GM12892 (cell line): ENCODE results near the gene TPM1. TPM values are rescaled to one million over a fixed set of nuclear protein-coding genes. Genes with fewer than 3 reads are reported as not detected.
"Not testable (repeated sequence)": the region's sequence is repeated elsewhere in the genome, so short reads cannot be mapped to it uniquely, and the experiment has no call there.

Experiments
- DNase-seq: peaks from one replicate; pipeline ENCODE4 v3.0.0; 2011; ENCODE audit not compliant: insufficient read length
- FAIRE-seq: peaks from 2 replicates; lab custom pipeline; 2011; peaks lifted over from hg19 to GRCh38; lab: Jason Lieb, UNC
- POLR2A ChIP-seq: IDR thresholded peaks from 2 replicates; pipeline ENCODE4 v1.6.1; 2011; ENCODE audit warnings: low read depth, low read length, control low read depth
- POLR2AphosphoS5 ChIP-seq: IDR thresholded peaks from 2 replicates; pipeline ENCODE4 v1.6.1; 2011; ENCODE audit warnings: low read depth, low read length, control low read depth
- TAF1 ChIP-seq: IDR thresholded peaks from 2 replicates; pipeline ENCODE4 v1.6.1; 2011; ENCODE audit warnings: low read depth, mild to moderate bottlenecking, control low read depth, low read length, borderline replicate concordance
- polyA plus RNA-seq: library from polyadenylated mRNA; unstranded; fragments of >200 nt; gene quantifications from one replicate; pipeline ENCODE4 v1.2.1, GENCODE V29; 2012; ENCODE audit warnings: missing spikeins, inconsistent platforms; ENCODE audit not compliant: missing spikeins

TPM1 gene
- polyA plus RNA-seq: 1.4 TPM

- TF ChIP-seq TAF1: no peak
- no peak for DNase-seq
- no peak for FAIRE-seq
These were observed at the start of gene TPM1 for GRCh38 chr15:63041974-63042876. TPM1 (plus strand) TSS chr15:63042747; CDS start chr15:63042830, 83 bp downstream.

GRCh38 chr15:62993066-62993465 lies 49.5 kb upstream of the TPM1 start:
- TF ChIP-seq POLR2A (no peak), TAF1 (no peak), POLR2AphosphoS5 (no peak)
- FAIRE-seq: no peak
- no peak for DNase-seq

- DNase-seq, FAIRE-seq: not testable (repeated sequence)
These were observed 48.9 kb upstream of the TPM1 start for GRCh38 chr15:62993632-62994031.

DNA sequence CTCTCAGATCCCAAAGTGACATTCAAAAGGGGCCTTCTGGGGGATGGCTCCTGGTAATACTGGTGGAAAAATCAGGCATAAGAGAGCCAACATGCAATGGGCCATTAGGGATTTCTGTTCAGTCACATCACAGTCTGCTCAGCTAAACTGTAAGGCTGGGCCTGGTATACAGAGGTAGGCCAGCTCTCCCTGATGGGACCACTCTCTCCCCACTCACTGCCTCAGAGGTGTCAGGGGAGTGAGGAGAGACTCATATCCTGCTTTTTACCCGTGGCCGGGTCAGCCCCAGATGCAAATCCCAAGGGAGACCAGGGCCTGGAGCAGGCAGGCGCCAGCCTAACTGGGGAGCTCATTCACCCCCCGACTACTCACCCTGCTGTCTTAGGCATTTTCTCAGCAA lies 48.1 kb upstream of the TPM1 start:
- TF ChIP-seq TAF1 (no peak), POLR2AphosphoS5 (no peak), POLR2A (no peak)
- no peak for FAIRE-seq
- DNase-seq: no peak

DNA sequence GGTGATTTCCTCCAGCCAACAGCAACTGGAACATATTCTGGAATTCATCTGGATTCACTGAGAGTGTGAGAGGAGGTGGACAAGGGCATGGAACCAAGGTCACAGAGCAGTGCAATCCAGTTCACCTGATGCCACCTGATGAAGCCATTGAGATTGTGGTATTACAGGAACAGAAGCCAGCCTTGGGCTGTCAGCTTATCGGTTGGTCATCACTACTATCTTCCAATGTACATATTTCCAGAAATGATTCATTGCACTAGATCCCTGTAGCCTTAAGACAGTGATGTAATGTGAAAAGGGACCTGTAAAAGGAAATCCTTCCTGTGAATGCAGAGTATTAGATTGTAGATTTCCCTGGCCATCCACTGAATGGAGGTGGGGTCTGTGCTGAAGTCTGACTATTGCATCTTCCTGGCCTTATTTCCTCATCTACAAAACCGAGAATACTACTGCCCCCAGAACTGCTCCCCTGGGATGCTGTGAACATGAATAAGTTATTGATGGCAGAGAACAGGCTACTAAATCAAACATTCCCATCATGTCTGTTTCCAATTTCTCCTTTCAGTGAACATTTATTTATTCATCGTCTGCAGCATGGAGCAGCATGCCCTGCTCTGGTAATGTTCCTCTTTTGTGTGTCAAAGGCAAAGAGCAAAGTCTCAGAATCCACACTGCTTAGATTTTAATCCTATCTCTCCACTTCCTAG lies 47.4 kb upstream of the TPM1 start:
- FAIRE-seq (no peak), DNase-seq (no peak)
- TF ChIP-seq TAF1 (no peak), POLR2AphosphoS5 (no peak), POLR2A (no peak)

DNA sequence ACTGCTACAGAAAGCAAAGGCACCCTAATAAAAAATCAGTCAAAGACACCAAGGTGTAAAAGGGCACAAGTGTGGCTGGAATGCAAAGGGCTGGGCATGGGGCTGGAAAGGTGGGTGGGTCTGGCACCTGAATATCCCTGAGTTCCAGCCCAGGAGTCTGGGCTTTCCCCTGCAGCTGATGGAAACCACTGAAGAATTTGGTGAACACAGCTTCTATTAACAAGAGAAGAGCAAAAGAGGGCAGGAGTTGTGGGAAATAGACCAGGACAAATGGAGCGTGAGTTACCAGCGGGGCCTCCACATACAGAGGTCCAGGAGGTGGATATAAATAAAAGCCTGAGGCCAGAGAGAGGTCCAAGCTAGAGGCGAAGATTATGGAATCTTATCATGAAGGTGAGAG lies 45.1 kb upstream of the TPM1 start:
- TF ChIP-seq POLR2AphosphoS5 (no peak), TAF1 (no peak), POLR2A (no peak)
- FAIRE-seq: no peak
- DNase-seq: no peak

GRCh38 chr15:62998262-62998890 lies 44.2 kb upstream of the TPM1 start:
- no peak for TF ChIP-seq POLR2AphosphoS5
- FAIRE-seq (no peak), DNase-seq (no peak)

- TF ChIP-seq POLR2AphosphoS5 (no peak), POLR2A (no peak), TAF1 (no peak)
- FAIRE-seq: no peak
These were observed 43.4 kb upstream of the TPM1 start for GRCh38 chr15:62999178-62999577.

GRCh38 chr15:62999923-63000561 lies 42.5 kb upstream of the TPM1 start:
- FAIRE-seq: no peak
- TF ChIP-seq POLR2A (no peak), POLR2AphosphoS5 (no peak)
- DNase-seq: no peak

More at GRCh38 chr15:62999178-62999577, 43.4 kb upstream of the TPM1 start:
- DNase-seq: no peak

DNA sequence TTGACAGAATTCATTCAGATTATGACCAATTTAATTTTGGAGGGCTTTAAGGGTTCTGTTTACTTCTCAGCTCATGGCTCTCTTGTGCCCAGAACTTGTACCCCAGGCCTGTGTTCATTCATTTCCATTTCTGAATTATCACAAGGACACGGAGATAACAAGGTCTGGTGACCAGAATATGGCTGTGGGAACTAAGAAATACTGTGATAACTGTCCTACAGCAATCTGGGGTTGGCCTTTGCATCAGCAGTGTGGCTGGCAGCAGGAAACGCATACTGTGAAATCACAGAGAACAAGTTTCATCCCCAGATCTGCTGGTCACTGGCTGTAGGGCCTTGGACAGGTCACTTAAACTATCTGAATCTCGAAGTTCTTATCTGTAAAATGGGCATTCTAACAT lies 41.8 kb upstream of the TPM1 start:
- no peak for DNase-seq
- TF ChIP-seq TAF1 (no peak), POLR2A (no peak), POLR2AphosphoS5 (no peak)
- FAIRE-seq: no peak

DNA sequence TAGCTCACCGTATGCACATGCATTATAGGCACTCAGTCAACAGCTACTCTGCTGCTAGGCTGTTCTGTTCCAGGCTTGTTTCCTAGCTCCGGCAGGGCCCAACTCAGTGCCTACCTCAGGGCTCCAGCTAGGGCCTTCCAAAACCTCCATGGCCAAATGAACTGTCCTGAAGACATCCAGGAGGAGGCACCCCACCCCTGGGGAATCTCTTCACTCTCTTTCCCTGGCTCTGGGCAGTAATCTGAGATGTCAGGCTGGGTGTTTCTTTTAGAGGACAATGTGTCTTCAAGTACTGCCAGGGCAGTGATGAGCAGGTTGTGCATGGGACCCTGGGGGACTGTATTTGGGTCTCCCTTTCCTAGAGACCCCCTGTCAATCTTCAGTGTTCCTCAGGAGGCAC lies 38.3 kb upstream of the TPM1 start:
- DNase-seq: no peak

GRCh38 chr15:63006032-63006878 lies 36.3 kb upstream of the TPM1 start:
- FAIRE-seq (no peak), DNase-seq (no peak)
- no peak for TF ChIP-seq TAF1
- TF ChIP-seq POLR2AphosphoS5: no peak
- TF ChIP-seq POLR2A: no peak

More for the DNA sequence above, 38.3 kb upstream of the TPM1 start:
- no peak for FAIRE-seq
- TF ChIP-seq TAF1 (no peak), POLR2AphosphoS5 (no peak), POLR2A (no peak)
